SH-SY5Y (cell line): ENCODE results near the gene EIF3J.

ENCODE experiments used
- GATA2 ChIP-seq: IDR thresholded peaks from 2 replicates; pipeline ENCODE4 v1.6.1; 2011; ENCODE audit warnings: mild to moderate bottlenecking, low read depth, low read length
- GATA3 ChIP-seq: IDR thresholded peaks from 2 replicates; pipeline ENCODE4 v1.6.1; 2011; ENCODE audit warnings: low read depth, mild to moderate bottlenecking, low read length, moderate library complexity

Gene EIF3J

GRCh38 chr15:44596511-44597010 lies 59.6 kb downstream of the EIF3J start:
- no peak for TF ChIP-seq GATA3
- TF ChIP-seq GATA2: no peak

GRCh38 chr15:44598066-44598465 lies 61.1 kb downstream of the EIF3J start:
- no peak for TF ChIP-seq GATA3
- no peak for TF ChIP-seq GATA2

GRCh38 chr15:44598892-44599291 lies 61.9 kb downstream of the EIF3J start:
- no peak for TF ChIP-seq GATA3
- TF ChIP-seq GATA2: no peak

- no peak for TF ChIP-seq GATA2
- TF ChIP-seq GATA3: no peak
Observed at GRCh38 chr15:44603126-44603525, 66.2 kb downstream of the EIF3J start.

- TF ChIP-seq GATA3 (no peak), GATA2 (no peak)
Observed at GRCh38 chr15:44606740-44607139, 69.8 kb downstream of the EIF3J start.
